ENCODE measurements around the gene BPIFB1. TPM values are rescaled to one million over a fixed set of nuclear protein-coding genes. Genes with fewer than 3 reads are reported as not detected.

Gene BPIFB1
- total and polyA plus RNA-seq, 2 of the 13 experiments (the other 11 are each of a cell fraction or from before 2014, with no cell fraction given), result 0.82 to 4.4 TPM

GRCh38 chr20:33291830-33292355 lies 8.9 kb downstream of the BPIFB1 start (continued):
- TF ChIP-seq BCL6 (CRISPR knock-in tag; IDR thresholded peaks at IDR 0.05) (no peak), ZNF589 (CRISPR knock-in tag; conservative IDR thresholded peaks at IDR 0.05) (no peak), HNRNPK (IDR thresholded peaks at IDR 0.05; ENCODE audit: low read depth, low read length, poor library complexity, severe bottlenecking) (no peak), POGK (CRISPR knock-in tag; conservative IDR thresholded peaks at IDR 0.05) (0 out of 2 replicates have a peak, but pooled peaks have one; percentile 37), AGO1 (IDR thresholded peaks at IDR 0.05; ENCODE audit: low read depth, low read length, poor library complexity, severe bottlenecking) (no peak), ZNF569 (CRISPR knock-in tag; IDR thresholded peaks at IDR 0.05; ENCODE audit: borderline replicate concordance) (no peak), KLF11 (CRISPR knock-in tag; IDR thresholded peaks at IDR 0.05) (no peak), TOPORS (CRISPR knock-in tag; IDR thresholded peaks at IDR 0.05) (no peak), ZNF224 (CRISPR knock-in tag; IDR thresholded peaks at IDR 0.05) (no peak), SMYD3 (CRISPR knock-in tag; IDR thresholded peaks at IDR 0.05) (no peak), ATF2 (CRISPR knock-in tag; IDR thresholded peaks at IDR 0.05) (0 out of 2 replicates have a peak, but pooled peaks have one; percentile 36), ZSCAN5A (CRISPR knock-in tag; IDR thresholded peaks at IDR 0.05; ENCODE audit: borderline replicate concordance) (no peak), ZNF7 (CRISPR knock-in tag; IDR thresholded peaks at IDR 0.05) (no peak), FOXK2 (IDR thresholded peaks at IDR 0.05) (no peak), ZNF670 (CRISPR knock-in tag; IDR thresholded peaks at IDR 0.05; ENCODE audit: borderline replicate concordance) (no peak), ZNF44 (CRISPR knock-in tag; IDR thresholded peaks at IDR 0.05) (no peak), PPARG (CRISPR knock-in tag; conservative IDR thresholded peaks at IDR 0.05) (0 out of 2 replicates have a peak, but pooled peaks have one; percentile 46), SMAD1 (CRISPR knock-in tag; IDR thresholded peaks at IDR 0.05; ENCODE audit: borderline replicate concordance, low read depth) (no peak), SRSF4 (IDR thresholded peaks at IDR 0.05; ENCODE audit: low read depth, low read length, poor library complexity, severe bottlenecking) (no peak), ZNF296 (CRISPR knock-in tag; conservative IDR thresholded peaks at IDR 0.05) (no peak), DRAP1 (CRISPR knock-in tag; IDR thresholded peaks at IDR 0.05) (no peak), ZNF549 (CRISPR knock-in tag; IDR thresholded peaks at IDR 0.05) (no peak), ZSCAN31 (CRISPR knock-in tag; IDR thresholded peaks at IDR 0.05; ENCODE audit: low read depth) (no peak), ZC3H13 (CRISPR knock-in tag; IDR thresholded peaks at IDR 0.05) (no peak), ZSCAN21 (CRISPR knock-in tag; IDR thresholded peaks at IDR 0.05; ENCODE audit: borderline replicate concordance) (no peak), CREB1 (IDR thresholded peaks at IDR 0.05) (no peak), CREB1 (CRISPR knock-in tag; IDR thresholded peaks at IDR 0.05) (no peak)

All from HepG2 (cell line).